ENCODE results near the gene SLC35A5.

- TF ChIP-seq CTCF (conservative IDR thresholded peaks at IDR 0.05; ENCODE audit: low read depth, low read length) = peak; percentile 52
- no peak for TF ChIP-seq POLR2A (IDR thresholded peaks at IDR 0.05; ENCODE audit: low read depth, low read length)
- TF ChIP-seq MXI1 (IDR thresholded peaks at IDR 0.05; ENCODE audit: borderline replicate concordance, low read depth, low read length) = no peak
- no peak for TF ChIP-seq BHLHE40 (IDR thresholded peaks at IDR 0.05; ENCODE audit: low read depth, low read length)
- no peak for TF ChIP-seq NFE2L2 (IDR thresholded peaks at IDR 0.05; ENCODE audit: low read depth, low read length)
- no peak for TF ChIP-seq CEBPB (IDR thresholded peaks at IDR 0.05; ENCODE audit: low read depth, low read length)
- TF ChIP-seq MAZ (IDR thresholded peaks at IDR 0.05; ENCODE audit: borderline replicate concordance, low read depth, low read length) = no peak
- peak; percentile 43; the same call in 1 of the 2 replicates for TF ChIP-seq SMC3 (IDR thresholded peaks at IDR 0.05; ENCODE audit: low read depth, low read length)
- TF ChIP-seq MAFK (IDR thresholded peaks at IDR 0.05; ENCODE audit: low read depth, low read length) = peak; percentile 85
- TF ChIP-seq RAD21 (IDR thresholded peaks at IDR 0.05; ENCODE audit: low read length) = 0 out of 2 replicates have a peak, but pooled peaks have one; percentile 27
Observed at GRCh38 chr3:112531358-112531781, 30.5 kb upstream of the SLC35A5 start.

Data from IMR-90 (cell line).